Mesenchymal stem cell (in vitro differentiated cells and primary cell): Measurements from ENCODE around the gene TANC2.

Experiments
- DNase-seq: peaks from one replicate; pipeline ENCODE4 v3.0.0-alpha.2; 2013
- H2AFZ ChIP-seq: one replicate; pipeline ENCODE4 v1.6.1; 2013; ENCODE audit warnings: low read depth, mild to moderate bottlenecking, control low read depth, inconsistent platforms, low read length, moderate library complexity
- H2AK5ac ChIP-seq: 2 replicates; pipeline ENCODE4 v1.6.1; 2013; ENCODE audit warnings: low read length, moderate library complexity, mild to moderate bottlenecking, inconsistent platforms; ENCODE audit not compliant: severe bottlenecking
- H2BK120ac ChIP-seq: one replicate; pipeline ENCODE4 v1.6.1; 2013; ENCODE audit warnings: low read depth, mild to moderate bottlenecking, inconsistent platforms, low read length, moderate library complexity
- H2BK12ac ChIP-seq, 2 experiments: one replicate each; pipeline ENCODE4 v1.6.1; 2013; ENCODE audit warnings: inconsistent platforms in 2 of 2, low read length in 2 of 2, mild to moderate bottlenecking in 2 of 2, moderate library complexity in 2 of 2, control low read depth in 1 of 2
- H2BK15ac ChIP-seq: one replicate; pipeline ENCODE4 v1.6.1; 2013; ENCODE audit warnings: mild to moderate bottlenecking, low read depth, inconsistent platforms; ENCODE audit not compliant: poor library complexity, severe bottlenecking
- H2BK5ac ChIP-seq: 2 replicates; pipeline ENCODE4 v1.6.1; 2013; ENCODE audit warnings: low read depth, mild to moderate bottlenecking, low read length, control low read depth, inconsistent platforms; ENCODE audit not compliant: poor library complexity, severe bottlenecking
- H3K14ac ChIP-seq, 2 experiments: one replicate each; pipeline ENCODE4 v1.6.1; 2013; ENCODE audit warnings: inconsistent platforms in 2 of 2, low read length in 2 of 2, control low read depth in 1 of 2, mild to moderate bottlenecking in 1 of 2, moderate library complexity in 1 of 2
- H3K18ac ChIP-seq, 2 experiments: one replicate each; pipeline ENCODE4 v1.6.1; 2013; ENCODE audit warnings: inconsistent platforms in 2 of 2, low read length in 2 of 2, control low read depth in 1 of 2, low read depth in 1 of 2, mild to moderate bottlenecking in 1 of 2
- H3K23ac ChIP-seq, 2 experiments: one replicate each; pipeline ENCODE4 v1.6.1; 2013; ENCODE audit warnings: inconsistent platforms in 2 of 2, low read length in 2 of 2, mild to moderate bottlenecking in 2 of 2, moderate library complexity in 2 of 2, control low read depth in 1 of 2
- H3K27ac ChIP-seq: 2 replicates; pipeline ENCODE4 v1.5.1; 2013; ENCODE audit warnings: mild to moderate bottlenecking, moderate library complexity, low read length, control low read depth, inconsistent platforms; ENCODE audit not compliant: poor library complexity, severe bottlenecking
- H3K27me3 ChIP-seq, 2 experiments: 2 replicates each; pipeline versions ENCODE4 v1.6.1 to v1.7.0; 2013; ENCODE audit warnings: low read length in 2 of 2, mild to moderate bottlenecking in 2 of 2, moderate library complexity in 2 of 2, control low read depth in 1 of 2, inconsistent platforms in 1 of 2; ENCODE audit not compliant: control insufficient read depth in 1 of 2, insufficient read depth in 1 of 2
- H3K36me3 ChIP-seq, 2 experiments: 2 replicates each; pipeline versions ENCODE4 v1.6.1 to v1.7.0; 2013; ENCODE audit warnings: low read length in 2 of 2, control low read depth in 1 of 2, inconsistent platforms in 1 of 2, low read depth in 1 of 2, mild to moderate bottlenecking in 1 of 2; ENCODE audit not compliant: insufficient read depth in 2 of 2, control insufficient read depth in 1 of 2
- H3K4ac ChIP-seq, 2 experiments: one replicate each; pipeline ENCODE4 v1.6.1; 2013; ENCODE audit warnings: inconsistent platforms in 2 of 2, low read length in 2 of 2, mild to moderate bottlenecking in 2 of 2, moderate library complexity in 2 of 2, control low read depth in 1 of 2, low read depth in 1 of 2
- H3K4me1 ChIP-seq: 2 replicates; pipeline ENCODE4 v1.6.1; 2013; ENCODE audit warnings: low read depth, low read length, control low read depth; ENCODE audit not compliant: control insufficient read depth, insufficient read depth
- H3K4me2 ChIP-seq: 2 replicates; pipeline ENCODE4 v1.6.1; 2013; ENCODE audit warnings: low read length, mild to moderate bottlenecking, inconsistent platforms; ENCODE audit not compliant: poor library complexity, severe bottlenecking
- H3K4me3 ChIP-seq, 2 experiments: 2 replicates each; pipeline versions ENCODE4 v1.5.1 to v1.7.0; 2013; ENCODE audit warnings: low read length in 2 of 2, mild to moderate bottlenecking in 2 of 2, control low read depth in 1 of 2, low read depth in 1 of 2; ENCODE audit not compliant: insufficient read depth in 1 of 2
- H3K79me1 ChIP-seq: replicated peaks from 2 replicates; pipeline ENCODE4 v1.6.1; 2013; ENCODE audit warnings: mild to moderate bottlenecking, control low read depth, low read length, inconsistent platforms; ENCODE audit not compliant: poor library complexity, severe bottlenecking
- H3K9ac ChIP-seq: 2 replicates; pipeline ENCODE4 v1.7.0; 2013; ENCODE audit warnings: mild to moderate bottlenecking, low read length, moderate library complexity
- H3K9me3 ChIP-seq: 2 replicates; pipeline ENCODE4 v1.7.0; 2013; ENCODE audit warnings: mild to moderate bottlenecking, low read length; ENCODE audit not compliant: control insufficient read depth
- H4K8ac ChIP-seq: one replicate; pipeline ENCODE4 v1.6.1; 2013; ENCODE audit warnings: inconsistent platforms, mild to moderate bottlenecking, low read length, moderate library complexity
- H4K91ac ChIP-seq: one replicate; pipeline ENCODE4 v1.6.1; 2013; ENCODE audit warnings: mild to moderate bottlenecking, low read length, inconsistent platforms
- WGBS: methylation state at CpG from one replicate; pipeline ENCODE4 v1.1.7; 2013; ENCODE audit warnings: mixed read lengths; 5-methylcytosine and 5-hydroxymethylcytosine counted together

The TANC2 gene

GRCh38 chr17:62929320-62929719, 36.7 kb upstream of the TANC2 start:
- H3K4me2 ChIP-seq, result no peak overlapping the region
- H2BK15ac ChIP-seq, result no peak overlapping the region
- H3K14ac ChIP-seq, result no peak overlapping the region
- no peaks in the 10 kb centered on the region for H3K4me1 ChIP-seq
- H2BK5ac ChIP-seq, result no peak overlapping the region
- no peak overlapping the region for H3K4me3 ChIP-seq
- H2AFZ ChIP-seq, result no peak overlapping the region
- no peak overlapping the region for H2AK5ac ChIP-seq
- WGBS, result 93% methylated on average over 1 of the region's 2 CpGs
- no peak overlapping the region for H4K91ac ChIP-seq
- H3K18ac ChIP-seq, result no peak overlapping the region
- H3K9ac ChIP-seq, result no peak overlapping the region
- H3K79me1 ChIP-seq, result no peaks in the 10 kb centered on the region
- H3K27ac ChIP-seq, result no peak overlapping the region
- H3K27me3 ChIP-seq, result peaks cover 0 to 23% of the 10 kb centered on the region in 2 experiments
- H3K23ac ChIP-seq, result no peak overlapping the region
- H2BK120ac ChIP-seq, result no peak overlapping the region
- no peak overlapping the region for H2BK12ac ChIP-seq
- H4K8ac ChIP-seq, result no peak overlapping the region
- DNase-seq, result no peak
- no peaks in the 10 kb centered on the region for H3K9me3 ChIP-seq
- H3K4ac ChIP-seq, result no peak overlapping the region
- no peaks in the 10 kb centered on the region for H3K36me3 ChIP-seq

DNA sequence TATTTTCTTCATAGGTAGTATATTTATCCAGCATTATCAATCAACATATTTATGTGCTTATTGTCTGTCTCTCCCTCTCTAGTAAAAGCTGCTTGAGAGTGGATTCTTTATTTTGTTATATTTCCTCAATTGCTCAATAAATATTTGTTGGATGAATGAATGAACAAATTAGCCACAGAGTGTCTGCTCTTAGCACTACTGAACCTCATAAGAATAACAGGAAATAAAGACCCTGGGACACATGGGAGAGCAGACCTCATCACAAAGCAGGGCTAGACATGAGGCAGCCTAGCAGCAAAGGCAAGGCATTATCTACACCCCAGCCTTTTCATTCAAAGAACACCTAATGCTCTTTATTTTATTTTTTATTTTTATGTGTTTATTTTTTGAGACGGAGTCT, 34.9 kb upstream of the TANC2 start:
- H2BK5ac ChIP-seq, result no peak overlapping the region
- no peak overlapping the region for H3K9ac ChIP-seq
- no peak overlapping the region for H3K27ac ChIP-seq
- no peak overlapping the region for H3K4me2 ChIP-seq
- H3K14ac ChIP-seq, result no peak overlapping the region
- H3K4me1 ChIP-seq, result no peaks in the 10 kb centered on the region
- H2BK15ac ChIP-seq, result no peak overlapping the region
- H3K18ac ChIP-seq, result no peak overlapping the region
- no peak overlapping the region for H3K23ac ChIP-seq
- no peak overlapping the region for H2BK12ac ChIP-seq
- H2BK120ac ChIP-seq, result no peak overlapping the region
- H3K27me3 ChIP-seq, result peaks cover 0 to 30% of the 10 kb centered on the region in 2 experiments
- no peaks in the 10 kb centered on the region for H3K9me3 ChIP-seq
- no peak overlapping the region for H3K4ac ChIP-seq
- no peak overlapping the region for H4K91ac ChIP-seq
- WGBS, result 100% methylated on average over 1 of the region's 1 CpG
- no peak overlapping the region for H2AK5ac ChIP-seq
- DNase-seq, result peak; percentile 2
- H4K8ac ChIP-seq, result no peak overlapping the region
- no peak overlapping the region for H3K4me3 ChIP-seq
- no peaks in the 10 kb centered on the region for H3K79me1 ChIP-seq
- no peaks in the 10 kb centered on the region for H3K36me3 ChIP-seq
- no peak overlapping the region for H2AFZ ChIP-seq

DNA sequence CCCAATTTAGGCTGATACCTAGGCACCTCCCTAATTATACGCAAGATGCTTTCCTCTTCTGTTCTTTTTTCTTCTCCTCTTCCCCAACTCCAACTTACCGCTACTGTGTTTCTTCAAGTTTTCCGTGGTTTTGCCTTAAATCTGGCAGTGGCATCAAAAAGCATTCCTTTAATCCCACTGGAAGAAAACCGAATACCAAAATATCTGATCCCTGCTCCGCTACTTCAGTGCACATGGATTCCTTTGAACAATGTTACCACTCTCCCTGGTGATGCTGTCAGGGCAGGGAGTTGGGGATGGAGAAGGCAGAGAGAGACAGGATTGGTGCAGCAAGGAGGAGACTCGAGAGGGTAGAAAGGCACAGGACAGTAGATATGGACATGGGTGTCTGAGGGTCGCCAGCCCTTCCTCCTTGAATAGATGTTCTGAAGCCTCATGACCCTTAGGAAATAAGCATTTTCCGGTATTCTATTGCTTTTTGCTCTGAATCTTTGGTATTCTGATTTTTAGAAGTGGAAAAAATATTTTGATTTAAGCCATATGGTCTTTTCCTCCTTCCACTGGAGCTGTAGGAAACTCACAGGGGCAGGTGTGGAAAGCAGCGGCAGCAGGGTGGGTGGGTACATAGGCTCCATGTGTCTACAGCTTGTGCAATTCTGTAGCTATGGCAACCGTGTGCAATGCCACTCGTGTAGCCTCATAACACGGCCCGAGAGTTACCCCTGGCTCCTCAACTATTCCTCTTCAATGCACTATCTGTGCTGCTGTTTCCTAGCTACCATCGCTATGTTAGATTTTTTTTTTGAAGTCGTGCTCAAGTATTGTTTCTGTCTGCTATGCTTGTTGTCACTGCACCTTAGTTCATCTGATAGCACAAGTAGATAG, 32.3 kb upstream of the TANC2 start:
- Histone ChIP-seq H3K23ac (no peak overlapping the region), H3K79me1 (no peaks in the 10 kb centered on the region), H3K4me3 (no peak overlapping the region), H3K18ac (no peak overlapping the region), H3K4ac (no peak overlapping the region), H3K36me3 (no peaks in the 10 kb centered on the region), H3K9me3 (peaks cover 3% of the 10 kb centered on the region), H3K9ac (no peak overlapping the region), H3K4me1 (no peaks in the 10 kb centered on the region), H2AFZ (no peak overlapping the region), H4K91ac (no peak overlapping the region), H3K27me3 (peaks cover 0 to 41% of the 10 kb centered on the region in 2 experiments), H2BK5ac (no peak overlapping the region), H3K4me2 (no peak overlapping the region), H3K27ac (no peak overlapping the region), H2BK15ac (no peak overlapping the region), H2BK12ac (no peak overlapping the region), H3K14ac (no peak overlapping the region), H2AK5ac (no peak overlapping the region), H4K8ac (no peak overlapping the region), H2BK120ac (no peak overlapping the region)
- DNase-seq, result peak; percentile 7
- WGBS, result 92% methylated on average over 13 of the region's 15 CpGs

DNA sequence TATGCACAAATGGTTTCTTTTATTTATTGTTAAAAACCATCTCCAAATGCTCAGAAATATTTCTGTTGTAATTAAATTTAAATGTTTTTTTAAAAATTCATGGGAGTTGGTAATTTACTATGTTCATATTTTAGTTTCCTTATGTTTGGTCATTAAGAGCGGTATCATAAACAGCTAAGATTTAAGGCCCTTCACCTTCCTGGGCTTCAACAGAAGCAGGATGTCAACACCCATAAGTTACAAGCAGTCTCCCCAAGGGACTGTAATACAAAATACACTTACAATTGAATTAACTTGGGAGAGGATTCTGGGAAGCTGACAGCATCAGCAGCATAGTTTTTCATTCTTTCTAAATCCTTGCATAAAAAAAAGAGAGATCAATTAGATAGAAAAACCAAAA, 30.9 kb upstream of the TANC2 start:
- Histone ChIP-seq H3K4me3 (no peak overlapping the region), H2AFZ (no peak overlapping the region), H3K9ac (no peak overlapping the region), H3K4ac (no peak overlapping the region), H3K4me1 (no peaks in the 10 kb centered on the region), H2AK5ac (no peak overlapping the region), H4K91ac (no peak overlapping the region), H3K23ac (no peak overlapping the region), H3K4me2 (no peak overlapping the region), H3K14ac (no peak overlapping the region), H2BK120ac (no peak overlapping the region), H3K9me3 (peaks cover 15% of the 10 kb centered on the region), H3K18ac (no peak overlapping the region), H3K36me3 (no peaks in the 10 kb centered on the region), H2BK5ac (no peak overlapping the region), H3K79me1 (no peaks in the 10 kb centered on the region), H2BK15ac (no peak overlapping the region), H2BK12ac (no peak overlapping the region), H4K8ac (no peak overlapping the region), H3K27me3 (peaks cover 0 to 43% of the 10 kb centered on the region in 2 experiments), H3K27ac (no peak overlapping the region)
- no peak for DNase-seq
- 100% methylated on average over 1 of the region's 1 CpG for WGBS
